Glomerular endothelial cell (primary cell): ENCODE measurements around the gene ANKRD53. TPM values are rescaled to one million over a fixed set of nuclear protein-coding genes. Genes with fewer than 3 reads are reported as not detected.
"Not testable (repeated sequence)": the region's sequence is repeated elsewhere in the genome, so short reads cannot be mapped to it uniquely, and the experiment has no call there.

Source experiments
- DNase-seq: peaks from one replicate; pipeline ENCODE4 v3.0.0-alpha.2; 2011; ENCODE audit warnings: low read depth, low spot score; ENCODE audit errors: extremely low read depth
- total RNA-seq: library from RNA; depleted of rRNA; stranded (reverse); fragments of >200 nt; gene quantifications from 2 replicates; pipeline ENCODE4 v1.2.3, GENCODE V29; 2015

The ANKRD53 gene
- total RNA-seq, 1 donor from 2014 or later: 0.53 TPM

GRCh38 chr2:71005271-71006202, 27.1 kb downstream of the ANKRD53 start:
- no peak for DNase-seq

GRCh38 chr2:71006323-71006722, 27.9 kb downstream of the ANKRD53 start:
- no peak for DNase-seq

GRCh38 chr2:71006955-71007799, 28.7 kb downstream of the ANKRD53 start:
- DNase-seq: no peak

- no peak for DNase-seq
Measured at GRCh38 chr2:71008342-71008741, 29.9 kb downstream of the ANKRD53 start.

- DNase-seq: not testable (repeated sequence)
Measured at GRCh38 chr2:71011786-71012185, 33.4 kb downstream of the ANKRD53 start.

GRCh38 chr2:71018625-71019024, 40.2 kb downstream of the ANKRD53 start:
- no peak for DNase-seq

GRCh38 chr2:71019989-71020388, 41.6 kb downstream of the ANKRD53 start:
- DNase-seq: not testable (repeated sequence)

GRCh38 chr2:71021394-71021793, 43.0 kb downstream of the ANKRD53 start:
- not testable (repeated sequence) for DNase-seq

GRCh38 chr2:71023553-71024243, 45.3 kb downstream of the ANKRD53 start:
- not testable (repeated sequence) for DNase-seq

Other genes with a start within 250 kb of the ANKRD53 start
- gene ADD2, start 210.4 kb upstream of the ANKRD53 start, total RNA-seq: 0.47 and 0.68 TPM in 2 replicates
- not detected in 2 replicates for gene FIGLA, start 188.0 kb upstream of the ANKRD53 start, total RNA-seq
- 0.18 TPM in 1 of 2 replicates, not detected in the other for gene CLEC4F, start 158.0 kb upstream of the ANKRD53 start, total RNA-seq
- not detected in 2 replicates for gene CD207, start 142.8 kb upstream of the ANKRD53 start, total RNA-seq
- 0.48 and 0.53 TPM in 2 replicates for gene VAX2, start 78.1 kb upstream of the ANKRD53 start, total RNA-seq
- not detected in 2 replicates for gene ATP6V1B1, start 42.7 kb upstream of the ANKRD53 start, total RNA-seq
- 43.7 and 50.2 TPM in 2 replicates for gene TEX261, start 16.2 kb downstream of the ANKRD53 start, total RNA-seq
- 158 and 219 TPM in 2 replicates for gene NAGK, start 90.0 kb downstream of the ANKRD53 start, total RNA-seq
- gene MCEE, start 151.6 kb downstream of the ANKRD53 start, total RNA-seq: 5.6 and 7.2 TPM in 2 replicates
- gene MPHOSPH10, start 152.0 kb downstream of the ANKRD53 start, total RNA-seq: 17.9 and 23.2 TPM in 2 replicates
- 0.47 and 0.87 TPM in 2 replicates for gene PAIP2B, start 248.5 kb downstream of the ANKRD53 start, total RNA-seq